Transverse colon (tissue), 4 donors: ENCODE data around the gene TACC2. TPM values are rescaled to one million over a fixed set of nuclear protein-coding genes. Genes with fewer than 3 reads are reported as not detected.

Experiments used
- DNase-seq: peaks from one replicate; pipeline ENCODE4 v3.0.0-alpha.2; 2019
- H3K27ac ChIP-seq, 4 donors: fragments of 200-600 bp; sonication (generic); 2 replicates each; pipeline ENCODE4 v1.5.1; 2016 to 2018; ENCODE audit warnings: inconsistent platforms in 4 of 4
- H3K27me3 ChIP-seq: fragments of 200-600 bp; sonication (generic); 2 replicates; pipeline ENCODE4 v1.5.1; 2017; ENCODE audit warnings: inconsistent platforms
- H3K36me3 ChIP-seq, 4 donors: fragments of 200-600 bp; sonication (generic); 2 replicates each; pipeline ENCODE4 v1.5.1; 2017 to 2019; ENCODE audit warnings: inconsistent platforms in 4 of 4
- H3K4me1 ChIP-seq, 4 donors: fragments of 200-600 bp; sonication (generic); 2 replicates each; pipeline ENCODE4 v1.5.1; 2017 to 2020; ENCODE audit warnings: inconsistent platforms in 4 of 4
- H3K4me3 ChIP-seq, 4 donors: fragments of 200-600 bp; sonication (generic); 1 replicate in 1 of 4; 2 replicates in 3 of 4; pipeline versions ENCODE4 v1.5.1 to v1.6.1; 2017 to 2019; ENCODE audit warnings: inconsistent platforms in 4 of 4
- H3K9me3 ChIP-seq, 2 donors: fragments of 200-600 bp; sonication (generic); 2 replicates each; pipeline ENCODE4 v1.5.1; 2017 to 2019; ENCODE audit warnings: inconsistent platforms in 2 of 2
- EP300 ChIP-seq: sonication (generic); formaldehyde crosslinking; IDR thresholded peaks from one replicate; pipeline ENCODE4 v1.6.1; 2017; ENCODE audit warnings: antibody characterized with exemption, low read depth
- POLR2A ChIP-seq: fragments of 450-650 bp; IDR thresholded peaks from one replicate; pipeline ENCODE4 v1.6.1; 2016; ENCODE audit warnings: antibody characterized with exemption, mild to moderate bottlenecking, moderate library complexity
- POLR2AphosphoS5 ChIP-seq, 3 donors: sonication (generic); formaldehyde crosslinking; IDR thresholded peaks; one replicate each; pipeline ENCODE4 v1.6.1; 2016; ENCODE audit warnings: antibody characterized with exemption in 3 of 3
- WGBS, 2 donors: methylation state at CpG; one replicate each; pipeline ENCODE4 v1.1.5; 2018; ENCODE audit warnings: low coverage in 1 of 2; 5-methylcytosine and 5-hydroxymethylcytosine counted together
- in situ Hi-C, 4 donors: fragments of 200-750 bp; cut with MboI; loops; one replicate each; pipeline versions ENCODE4 v1.15.0 to v1.15.1; 2017; ENCODE audit warnings: low sequenced_read_pairs in 3 of 4, low pct_ligation_motif_present in 1 of 4, low pct_unique_long_range_greater_than_20kb in 1 of 4
- intact Hi-C: fragments of 100-400 bp; cut with DNase I; formaldehyde crosslinking; loops from one replicate; pipeline ENCODE4 v1.15.1; 2023; ENCODE audit warnings: low total_unique reads
- total RNA-seq, 4 donors: library from RNA; depleted of rRNA; stranded (reverse); fragments of >200 nt; gene quantifications; one replicate each; pipeline ENCODE4 v1.1.0, GENCODE V29; 2016
- TF ChIP-seq, protein P1 (sequence below), 5 experiments: fragments of 200-600 bp in 3 of 5; fragments of 450-650 bp in 2 of 5; sonication (generic) in 3 of 5; IDR thresholded peaks; 1 replicate in 2 of 5; 2 replicates in 3 of 5; pipeline ENCODE4 v1.5.1; 2016 to 2017; ENCODE audit warnings: antibody characterized with exemption in 5 of 5, inconsistent platforms in 3 of 5, mild to moderate bottlenecking in 2 of 5, moderate library complexity in 1 of 5

The TACC2 gene
- total RNA-seq, 4 donors from 2014 or later: 65.9 to 178 (median 101) TPM

DNA sequence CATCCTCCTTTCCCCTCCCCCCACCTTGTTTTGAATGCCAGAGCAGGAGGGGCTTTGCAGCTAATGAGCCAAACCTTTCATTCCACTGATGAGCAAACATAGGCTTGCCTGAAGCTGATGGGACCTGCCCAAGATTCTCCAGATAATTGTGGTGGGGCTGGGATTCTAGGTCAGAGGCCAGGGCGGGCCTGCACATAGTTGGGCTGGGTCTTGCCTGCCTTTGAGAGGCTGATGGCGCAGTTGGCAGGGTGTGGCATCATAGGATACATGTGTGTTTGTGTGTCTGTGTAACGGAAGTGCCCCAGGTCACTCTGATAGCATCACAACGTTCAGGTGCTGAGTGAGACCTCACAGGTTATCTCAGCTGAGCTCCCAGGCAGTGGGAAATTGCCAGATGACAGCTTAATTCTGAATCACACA is 305.0 kb downstream of the TACC2 start:
- no peak overlapping the region for H3K4me3 ChIP-seq
- intact Hi-C loops: no loop called here
- H3K27me3 ChIP-seq: no peaks in the 10 kb centered on the region
- no peaks in the 10 kb centered on the region for H3K9me3 ChIP-seq
- in situ Hi-C loops: loop anchor here (10.0 to 25.0 kb wide), 4 partner anchors 141 to 271 kb away; partner anchors contain the start of gene DMBT1 (in 4 of the 4)
- no peaks in the 10 kb centered on the region for H3K36me3 ChIP-seq
- peaks cover 0 to 2% (median 0%) of the 10 kb centered on the region in 4 donors for H3K4me1 ChIP-seq
- H3K27ac ChIP-seq: no peak overlapping the region
- TF ChIP-seq POLR2AphosphoS5 (IDR thresholded peaks at IDR 0.05): no peak
- no peak for TF ChIP-seq EP300
- TF ChIP-seq, protein P1, sequence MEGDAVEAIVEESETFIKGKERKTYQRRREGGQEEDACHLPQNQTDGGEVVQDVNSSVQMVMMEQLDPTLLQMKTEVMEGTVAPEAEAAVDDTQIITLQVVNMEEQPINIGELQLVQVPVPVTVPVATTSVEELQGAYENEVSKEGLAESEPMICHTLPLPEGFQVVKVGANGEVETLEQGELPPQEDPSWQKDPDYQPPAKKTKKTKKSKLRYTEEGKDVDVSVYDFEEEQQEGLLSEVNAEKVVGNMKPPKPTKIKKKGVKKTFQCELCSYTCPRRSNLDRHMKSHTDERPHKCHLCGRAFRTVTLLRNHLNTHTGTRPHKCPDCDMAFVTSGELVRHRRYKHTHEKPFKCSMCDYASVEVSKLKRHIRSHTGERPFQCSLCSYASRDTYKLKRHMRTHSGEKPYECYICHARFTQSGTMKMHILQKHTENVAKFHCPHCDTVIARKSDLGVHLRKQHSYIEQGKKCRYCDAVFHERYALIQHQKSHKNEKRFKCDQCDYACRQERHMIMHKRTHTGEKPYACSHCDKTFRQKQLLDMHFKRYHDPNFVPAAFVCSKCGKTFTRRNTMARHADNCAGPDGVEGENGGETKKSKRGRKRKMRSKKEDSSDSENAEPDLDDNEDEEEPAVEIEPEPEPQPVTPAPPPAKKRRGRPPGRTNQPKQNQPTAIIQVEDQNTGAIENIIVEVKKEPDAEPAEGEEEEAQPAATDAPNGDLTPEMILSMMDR (IDR thresholded peaks at IDR 0.05): no peak
- no peak for TF ChIP-seq POLR2A
- 63% methylated on average over 4 of the region's 4 CpGs; no CpG with 5 or more reads in 1 of the 2 donors for WGBS, 2 donors
- no peak for DNase-seq

DNA sequence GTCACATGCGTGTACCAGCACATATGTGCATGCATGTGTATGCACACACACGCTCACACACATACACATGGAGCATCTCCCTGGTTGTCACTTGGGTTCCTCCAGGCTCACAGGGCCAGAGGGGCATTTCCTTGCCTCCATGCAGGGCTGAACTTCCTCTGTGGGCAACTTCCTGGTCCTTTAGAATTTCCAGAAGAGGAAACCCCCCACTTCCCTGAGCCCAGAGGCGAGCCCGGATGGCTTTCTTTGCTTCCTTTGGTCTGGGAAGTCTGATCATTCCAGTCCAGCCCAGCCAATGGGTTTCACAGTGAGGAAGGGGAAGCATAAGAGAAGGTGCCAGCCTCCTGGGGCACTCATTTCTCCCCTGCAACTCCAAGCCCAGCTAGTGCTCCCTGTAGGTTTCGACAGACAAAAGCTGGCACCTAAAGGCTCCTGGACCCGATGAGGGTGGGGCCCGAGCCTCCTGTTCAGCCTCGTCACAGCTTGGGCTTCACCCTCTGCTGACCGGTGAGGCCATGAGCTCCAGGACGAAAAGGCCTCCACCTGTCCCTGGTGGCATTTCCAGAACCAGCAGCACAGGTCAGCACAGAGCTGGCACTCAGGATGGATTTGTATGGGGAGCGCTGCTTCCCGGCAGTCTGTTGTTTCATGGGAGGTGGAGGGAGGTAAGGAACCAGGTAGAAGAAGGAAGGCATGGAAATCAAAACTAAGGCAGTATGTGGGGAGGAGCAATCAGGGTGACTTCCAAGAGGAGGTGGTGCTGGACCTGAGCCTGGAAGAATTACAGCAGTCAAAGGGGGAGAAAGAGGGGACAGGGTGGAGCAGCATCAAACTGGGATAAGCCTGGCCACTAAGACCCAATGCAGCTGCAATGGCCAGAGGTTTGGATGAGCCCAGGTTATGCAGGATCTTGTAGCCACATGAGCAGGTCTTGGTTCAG is 305.8 kb downstream of the TACC2 start:
- Histone ChIP-seq H3K4me1 (peaks cover 0 to 4% (median 0%) of the 10 kb centered on the region in 4 donors), H3K27ac (no peak overlapping the region), H3K27me3 (no peaks in the 10 kb centered on the region), H3K4me3 (no peak overlapping the region), H3K9me3 (no peaks in the 10 kb centered on the region), H3K36me3 (no peaks in the 10 kb centered on the region)
- DNase-seq: no peak
- WGBS, 2 donors: 86% methylated on average over 12 of the region's 12 CpGs; no CpG with 5 or more reads in 1 of the 2 donors
- TF ChIP-seq POLR2A: no peak
- TF ChIP-seq EP300: no peak
- TF ChIP-seq POLR2AphosphoS5 (IDR thresholded peaks at IDR 0.05): no peak
- TF ChIP-seq, protein P1 (IDR thresholded peaks at IDR 0.05): no peak
- in situ Hi-C loops: loop anchor here (5.0 to 25.0 kb wide), 5 partner anchors 138 to 270 kb away; partner anchors contain the start of gene DMBT1 (in 4 of the 4)
- intact Hi-C loops: loop anchor here (5.0 kb wide), 1 partner anchor 273 kb away; no protein-coding TSS in a partner anchor

DNA sequence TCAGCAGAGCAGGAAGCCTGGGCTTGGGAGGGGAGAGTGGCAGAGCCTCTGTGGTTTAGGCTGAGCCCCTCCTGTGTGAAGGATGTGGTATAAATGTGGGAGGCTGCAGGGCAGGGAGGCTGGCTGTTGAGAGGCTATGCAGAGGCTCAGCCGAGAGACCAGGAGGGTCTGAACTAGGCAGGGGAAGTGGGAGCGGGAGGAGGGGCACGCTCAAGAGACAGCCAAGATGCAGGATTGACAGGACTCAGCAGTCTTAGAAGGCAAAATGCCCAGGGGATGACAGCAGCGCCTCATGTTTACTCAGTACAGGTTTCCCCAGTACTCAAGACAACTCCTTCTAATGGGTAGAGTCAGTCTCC is 306.5 kb downstream of the TACC2 start:
- no peaks in the 10 kb centered on the region for H3K27me3 ChIP-seq
- DNase-seq: no peak
- intact Hi-C loops (loop anchor here (5.0 kb wide), 1 partner anchor 272 kb away; no protein-coding TSS in a partner anchor), in situ Hi-C loops (loop anchor here (5.0 to 25.0 kb wide), 5 partner anchors 137 to 269 kb away; partner anchors contain the start of gene DMBT1 (in 4 of the 4))
- peaks cover 0 to 4% (median 0%) of the 10 kb centered on the region in 4 donors for H3K4me1 ChIP-seq
- TF ChIP-seq POLR2AphosphoS5 (IDR thresholded peaks at IDR 0.05) (no peak), POLR2A (no peak)
- no peaks in the 10 kb centered on the region for H3K9me3 ChIP-seq
- no peak overlapping the region for H3K4me3 ChIP-seq
- H3K36me3 ChIP-seq: no peaks in the 10 kb centered on the region
- WGBS, 2 donors: 80 to 83% methylated on average over 1 to 4 of the region's 4 CpGs
- H3K27ac ChIP-seq: no peak overlapping the region

DNA sequence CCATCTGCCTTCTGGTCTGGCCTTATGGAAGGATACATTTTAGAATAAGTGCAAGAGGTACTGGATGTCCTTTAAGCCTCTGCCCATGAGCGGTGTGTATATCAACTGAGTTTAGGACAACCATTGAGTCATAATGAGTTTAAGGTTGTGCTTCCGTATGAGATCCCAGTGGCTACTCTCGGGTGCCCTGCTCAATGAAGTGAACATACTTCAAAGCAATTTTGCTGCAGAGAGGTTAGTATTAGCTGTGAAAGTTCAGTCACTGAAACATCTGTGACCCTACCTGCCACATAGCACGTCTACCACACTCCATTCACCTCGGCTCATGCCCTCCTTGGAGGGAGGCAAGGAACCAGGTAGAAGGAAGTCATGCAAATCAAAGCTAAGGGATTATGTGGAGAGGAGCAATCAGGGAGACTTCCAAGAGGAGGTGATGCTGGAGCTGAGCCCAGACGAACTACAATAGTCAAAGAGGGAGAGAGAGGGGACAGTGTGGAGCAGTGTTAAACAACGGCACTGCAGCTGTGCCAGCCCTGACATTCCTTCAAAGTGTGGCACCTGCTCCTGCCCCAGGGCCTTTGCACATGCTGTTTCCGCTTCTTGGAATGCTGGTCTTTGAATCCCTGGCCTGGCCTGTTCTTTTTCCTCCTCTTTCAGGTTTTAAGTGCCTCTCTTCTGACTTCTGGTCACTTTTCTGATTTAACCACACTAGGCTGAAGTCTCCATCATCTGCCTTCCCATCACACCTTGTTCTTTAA is 307.6 kb downstream of the TACC2 start:
- no peak for DNase-seq
- no peaks in the 10 kb centered on the region for H3K36me3 ChIP-seq
- WGBS, 2 donors: 67 to 100% methylated on average over 1 to 8 of the region's 8 CpGs
- H3K27me3 ChIP-seq: no peaks in the 10 kb centered on the region
- in situ Hi-C loops (loop anchor here (5.0 to 25.0 kb wide), 5 partner anchors 136 to 268 kb away; partner anchors contain the start of gene DMBT1 (in 4 of the 4)), intact Hi-C loops (loop anchor here (5.0 kb wide), 1 partner anchor 271 kb away; no protein-coding TSS in a partner anchor)
- TF ChIP-seq EP300: no peak
- no peak for TF ChIP-seq POLR2A
- TF ChIP-seq, protein P1 (IDR thresholded peaks at IDR 0.05): no peak
- no peak for TF ChIP-seq POLR2AphosphoS5 (IDR thresholded peaks at IDR 0.05)
- H3K9me3 ChIP-seq: no peaks in the 10 kb centered on the region
- H3K27ac ChIP-seq: no peak overlapping the region
- peaks cover 0 to 4% (median 0%) of the 10 kb centered on the region in 4 donors for H3K4me1 ChIP-seq
- H3K4me3 ChIP-seq: no peak overlapping the region
